HEK293 (cell line): ENCODE data around the gene SLC6A9.

ENCODE experiments used
- CTCF ChIP-seq: fragments of 450-650 bp; formaldehyde crosslinking; IDR thresholded peaks from 2 replicates; pipeline ENCODE4 v1.5.1; 2016; ENCODE audit warnings: missing biosample characterization, missing genetic modification characterization
- ELK4 ChIP-seq: IDR thresholded peaks from 2 replicates; pipeline ENCODE4 v1.6.1; 2011; ENCODE audit warnings: mild to moderate bottlenecking, low read depth, low read length, borderline replicate concordance
- HOXD13 ChIP-seq: sonication (generic); formaldehyde crosslinking; IDR thresholded peaks from 2 replicates; pipeline ENCODE4 v1.8.0; 2022; ENCODE audit warnings: missing genetic modification reagents, borderline replicate concordance
- ZNF24 ChIP-seq: fragments of 450-650 bp; formaldehyde crosslinking; IDR thresholded peaks from 2 replicates; pipeline ENCODE4 v1.5.1; 2016; ENCODE audit warnings: missing biosample characterization, missing genetic modification characterization
- ZNF266 ChIP-seq: fragments of 450-650 bp; formaldehyde crosslinking; IDR thresholded peaks from 2 replicates; pipeline ENCODE4 v1.5.1; 2016; ENCODE audit warnings: missing biosample characterization, missing genetic modification characterization, low read depth
- ZNF274 ChIP-seq, 2 experiments: fragments of 200-500 bp in 1 of 2; fragments of 450-650 bp in 1 of 2; sonication (Bioruptor generic) in 1 of 2; formaldehyde crosslinking in 1 of 2; IDR thresholded peaks; 2 replicates each; pipeline versions ENCODE4 v1.5.1 to v1.6.1; 2014 to 2016; ENCODE audit warnings: borderline replicate concordance in 1 of 2, inconsistent platforms in 1 of 2, low read length in 1 of 2, missing biosample characterization in 1 of 2, missing genetic modification characterization in 1 of 2
- ZNF521 ChIP-seq: fragments of 450-650 bp; formaldehyde crosslinking; IDR thresholded peaks from 2 replicates; pipeline ENCODE4 v1.5.1; 2017; ENCODE audit warnings: missing biosample characterization, mild to moderate bottlenecking, missing genetic modification characterization
- ZNF561 ChIP-seq: fragments of 450-650 bp; IDR thresholded peaks from 2 replicates; pipeline ENCODE4 v1.5.1; 2018; ENCODE audit warnings: missing biosample characterization, missing genetic modification characterization, borderline replicate concordance

- TF ChIP-seq ZNF561 (tag by site-specific recombination) = no peak
- TF ChIP-seq ZNF266 (tag by site-specific recombination) = no peak
- no peak for TF ChIP-seq ZNF274 (IDR thresholded peaks at IDR 0.05; ENCODE audit: low read length)
- no peak for TF ChIP-seq ZNF274 (tag by site-specific recombination; IDR thresholded peaks at IDR 0.05; ENCODE audit: borderline replicate concordance)
- no peak for TF ChIP-seq ELK4
- TF ChIP-seq ZNF521 (tag by site-specific recombination) = no peak
- no peak for TF ChIP-seq CTCF (tag by site-specific recombination)
- TF ChIP-seq ZNF24 (tag by site-specific recombination) = no peak
- TF ChIP-seq HOXD13 (CRISPR knock-in tag) = no peak
Measured at GRCh38 chr1:43990271-43991199, 40.7 kb downstream of the SLC6A9 start.
